Urinary bladder (tissue), 4 donors: ENCODE results near the gene NPAS3. TPM values are rescaled to one million over a fixed set of nuclear protein-coding genes. Genes with fewer than 3 reads are reported as not detected.

ENCODE experiments used
- DNase-seq: peaks from one replicate; pipeline ENCODE4 v3.0.0-alpha.2; 2015; ENCODE audit errors: extremely low spot score
- H3K27ac ChIP-seq: one replicate; pipeline ENCODE4 v1.5.1; 2013; ENCODE audit warnings: low read depth, mild to moderate bottlenecking, moderate library complexity
- H3K36me3 ChIP-seq: one replicate; pipeline ENCODE4 v1.6.1; 2013; ENCODE audit warnings: mild to moderate bottlenecking, moderate library complexity; ENCODE audit not compliant: insufficient read depth
- H3K4me1 ChIP-seq: one replicate; pipeline ENCODE4 v1.6.1; 2013; ENCODE audit warnings: mild to moderate bottlenecking, moderate library complexity; ENCODE audit not compliant: insufficient read depth
- H3K4me3 ChIP-seq: one replicate; pipeline ENCODE4 v1.5.1; 2013; ENCODE audit warnings: low read depth, low read length
- WGBS: extraction: QIAGEN DNeasy Blood & Tissue Kit; methylation state at CpG from one replicate; pipeline ENCODE4 v1.1.7; 2013; 5-methylcytosine and 5-hydroxymethylcytosine counted together
- polyA plus RNA-seq: library from polyadenylated mRNA; stranded (reverse); fragments of 200-250 nt; gene quantifications from one replicate; pipeline ENCODE4 v1.2.3, GENCODE V29; 2013
- total RNA-seq: library from RNA; depleted of rRNA; stranded (reverse); fragments of >200 nt; gene quantifications from one replicate; pipeline ENCODE4 v1.2.3, GENCODE V29; 2014
- donor health status: healthy with polysubstance abuse.
- donor health status: healthy.

NPAS3 gene
- total and polyA plus RNA-seq, 2 donors = 1.0 to 7.1 TPM

- 64% methylated on average over 2 of the region's 2 CpGs for WGBS
- H3K4me3 ChIP-seq = no peak overlapping the region
- H3K36me3 ChIP-seq = no peaks in the 10 kb centered on the region
- no peaks in the 10 kb centered on the region for H3K4me1 ChIP-seq
- DNase-seq = no peak
- H3K27ac ChIP-seq = no peak overlapping the region
Measured at GRCh38 chr14:33521192-33521591, 582.5 kb downstream of the NPAS3 start.

- Histone ChIP-seq H3K4me3 (no peak overlapping the region), H3K27ac (no peak overlapping the region), H3K36me3 (no peaks in the 10 kb centered on the region), H3K4me1 (no peaks in the 10 kb centered on the region)
- no peak for DNase-seq
- WGBS = 93% methylated on average over 1 of the region's 1 CpG
Measured at GRCh38 chr14:33524244-33524643, 585.6 kb downstream of the NPAS3 start.

GRCh38 chr14:33525626-33526025 lies 586.9 kb downstream of the NPAS3 start:
- 36% methylated on average over 3 of the region's 3 CpGs for WGBS
- DNase-seq = no peak
- Histone ChIP-seq H3K36me3 (no peaks in the 10 kb centered on the region), H3K27ac (no peak overlapping the region), H3K4me3 (no peak overlapping the region), H3K4me1 (no peaks in the 10 kb centered on the region)

- Histone ChIP-seq H3K36me3 (no peaks in the 10 kb centered on the region), H3K4me3 (no peak overlapping the region), H3K27ac (no peak overlapping the region), H3K4me1 (no peaks in the 10 kb centered on the region)
- WGBS = 81% methylated on average over 6 of the region's 6 CpGs
- no peak for DNase-seq
Measured at GRCh38 chr14:33527023-33527634, 588.5 kb downstream of the NPAS3 start.

- no peaks in the 10 kb centered on the region for H3K4me1 ChIP-seq
- no peak for DNase-seq
- H3K36me3 ChIP-seq = no peaks in the 10 kb centered on the region
- no peak overlapping the region for H3K4me3 ChIP-seq
- 94% methylated on average over 4 of the region's 4 CpGs for WGBS
- H3K27ac ChIP-seq = no peak overlapping the region
Measured at GRCh38 chr14:33528655-33529054, 590.0 kb downstream of the NPAS3 start.

GRCh38 chr14:33529787-33530757 lies 591.4 kb downstream of the NPAS3 start:
- no peak for DNase-seq
- Histone ChIP-seq H3K4me3 (no peak overlapping the region), H3K4me1 (no peaks in the 10 kb centered on the region), H3K27ac (no peak overlapping the region), H3K36me3 (no peaks in the 10 kb centered on the region)
- WGBS = 83% methylated on average over 11 of the region's 11 CpGs

GRCh38 chr14:33532553-33532952 lies 593.9 kb downstream of the NPAS3 start:
- 76% methylated on average over 3 of the region's 3 CpGs for WGBS
- DNase-seq = no peak
- no peak overlapping the region for H3K4me3 ChIP-seq
- no peak overlapping the region for H3K27ac ChIP-seq
- H3K4me1 ChIP-seq = no peaks in the 10 kb centered on the region
- no peaks in the 10 kb centered on the region for H3K36me3 ChIP-seq

GRCh38 chr14:33534104-33534503 lies 595.4 kb downstream of the NPAS3 start:
- H3K4me3 ChIP-seq = no peak overlapping the region
- no peak overlapping the region for H3K27ac ChIP-seq
- no peak for DNase-seq
- H3K4me1 ChIP-seq = no peaks in the 10 kb centered on the region
- H3K36me3 ChIP-seq = no peaks in the 10 kb centered on the region
- WGBS = 94% methylated on average over 2 of the region's 2 CpGs

- H3K4me3 ChIP-seq = no peak overlapping the region
- no peak for DNase-seq
- H3K36me3 ChIP-seq = no peaks in the 10 kb centered on the region
- no peaks in the 10 kb centered on the region for H3K4me1 ChIP-seq
- H3K27ac ChIP-seq = no peak overlapping the region
- 87% methylated on average over 6 of the region's 6 CpGs for WGBS
Measured at GRCh38 chr14:33534632-33535031, 596.0 kb downstream of the NPAS3 start.

GRCh38 chr14:33539918-33540357 lies 601.3 kb downstream of the NPAS3 start:
- 53% methylated on average over 3 of the region's 3 CpGs for WGBS
- DNase-seq = no peak
- no peaks in the 10 kb centered on the region for H3K36me3 ChIP-seq
- H3K27ac ChIP-seq = no peak overlapping the region
- H3K4me1 ChIP-seq = no peaks in the 10 kb centered on the region
- H3K4me3 ChIP-seq = no peak overlapping the region

GRCh38 chr14:33541171-33541570 lies 602.5 kb downstream of the NPAS3 start:
- whole genome bisulfite sequencing = 98% methylated on average over 2 of the region's 2 CpGs
- Histone ChIP-seq H3K27ac (no peak overlapping the region), H3K4me1 (no peaks in the 10 kb centered on the region), H3K36me3 (no peaks in the 10 kb centered on the region), H3K4me3 (no peak overlapping the region)
- no peak for DNase-seq

- Histone ChIP-seq H3K4me1 (no peaks in the 10 kb centered on the region), H3K4me3 (no peak overlapping the region), H3K27ac (no peak overlapping the region), H3K36me3 (no peaks in the 10 kb centered on the region)
- no peak for DNase-seq
- WGBS = 77% methylated on average over 11 of the region's 11 CpGs
Measured at GRCh38 chr14:33542338-33543287, 603.9 kb downstream of the NPAS3 start.

GRCh38 chr14:33545696-33546095 lies 607.0 kb downstream of the NPAS3 start:
- Histone ChIP-seq H3K36me3 (no peaks in the 10 kb centered on the region), H3K4me1 (no peaks in the 10 kb centered on the region), H3K4me3 (no peak overlapping the region), H3K27ac (no peak overlapping the region)
- no peak for DNase-seq
- WGBS = 98% methylated on average over 2 of the region's 2 CpGs
